HCT116 (cell line): ENCODE results near the gene C22orf42. TPM values are rescaled to one million over a fixed set of nuclear protein-coding genes. Genes with fewer than 3 reads are reported as not detected.

Experiments used
- ATAC-seq: fragments of 200-7000 bp; cut with Tn5 transposase; 2 replicates; pipeline ENCODE4 v1.9.1; 2020; ENCODE audit warnings: mild to moderate bottlenecking, moderate library complexity
- BruUV-seq: library from RNA; stranded (reverse); fragments of 400-500 nt; replicated peaks from 2 replicates; lab custom pipeline; 2021; lab: Mats Ljungman, UMichigan
- CTCF ChIA-PET: fragments of 300-600 bp; sonication (Branson Sonifier 250); formaldehyde crosslinking; loops from one replicate; lab custom pipeline; 2021; ENCODE audit warnings: antibody characterized with exemption; lab: Charles Lee
- POLR2A ChIA-PET: fragments of 300-600, 350-600 bp; sonication (Branson Sonifier 250); formaldehyde crosslinking; loops from one replicate; lab custom pipeline; 2021; ENCODE audit warnings: antibody characterized with exemption; lab: Charles Lee
- RAD21 ChIA-PET, 2 experiments: fragments of 300-600 bp; sonication (Branson Sonifier 250); formaldehyde crosslinking; loops; one replicate each; lab custom pipeline; 2023; ENCODE audit warnings: low total read pairs in 2 of 2; ENCODE audit not compliant: uncharacterized antibody in 2 of 2, unreplicated experiment in 2 of 2, low non-redundant PET in 1 of 2; lab: Charles Lee
- DNase-seq: peaks from one replicate; pipeline ENCODE4 v3.0.0-alpha.2; 2010; ENCODE audit warnings: low read depth, low spot score
- H2AFZ ChIP-seq: fragments of 200-600 bp; shearing (Covaris generic), sonication (generic); 2 replicates; pipeline ENCODE4 v1.6.1; 2017; ENCODE audit warnings: low read depth, mixed run types, mixed read lengths, antibody characterized with exemption, low read length; ENCODE audit not compliant: poor library complexity, severe bottlenecking
- H3K27ac ChIP-seq: 2 replicates; pipeline ENCODE4 v1.5.1; 2012; ENCODE audit warnings: low read depth, low read length
- H3K27me3 ChIP-seq: fragments of 200-600 bp; sonication (generic); 2 replicates; pipeline ENCODE4 v1.6.1; 2016; ENCODE audit warnings: mixed run types, low read length, mixed read lengths; ENCODE audit not compliant: insufficient read depth
- H3K36me3 ChIP-seq, 2 experiments: fragments of 200-500 bp in 1 of 2; fragments of 200-600 bp in 1 of 2; sonication (Bioruptor generic) in 1 of 2; sonication (generic) in 1 of 2; 2 replicates each; pipeline versions ENCODE4 v1.5.1 to v1.6.1; 2014 to 2016; ENCODE audit warnings: low read length in 2 of 2, inconsistent platforms in 1 of 2, mixed read lengths in 1 of 2, mixed run types in 1 of 2; ENCODE audit not compliant: insufficient read depth in 2 of 2, control insufficient read depth in 1 of 2
- H3K4me1 ChIP-seq, 2 experiments: fragments of 200-600 bp in 1 of 2; sonication (generic) in 1 of 2; 2 replicates each; pipeline versions ENCODE4 v1.5.1 to v1.6.1; 2012 to 2017; ENCODE audit warnings: low read length in 2 of 2, inconsistent platforms in 1 of 2, mild to moderate bottlenecking in 1 of 2, mixed read lengths in 1 of 2, mixed run types in 1 of 2, moderate library complexity in 1 of 2; ENCODE audit not compliant: insufficient read depth in 2 of 2, control insufficient read depth in 1 of 2
- H3K4me2 ChIP-seq: fragments of 200-600 bp; sonication (generic); 2 replicates; pipeline ENCODE4 v1.6.1; 2017; ENCODE audit warnings: mixed run types, low read length, mixed read lengths
- H3K4me3 ChIP-seq, 2 experiments: fragments of 200-600 bp in 1 of 2; sonication (generic) in 1 of 2; replicated peaks in 1 of 2; 2 replicates each; pipeline ENCODE4 v1.5.1; 2011 to 2016; ENCODE audit warnings: low read length in 2 of 2, control low read depth in 1 of 2, low read depth in 1 of 2, mild to moderate bottlenecking in 1 of 2, mixed read lengths in 1 of 2, mixed run types in 1 of 2
- H3K79me2 ChIP-seq: fragments of 200-600 bp; sonication (generic); 2 replicates; pipeline ENCODE4 v1.6.1; 2017; ENCODE audit warnings: mild to moderate bottlenecking, mixed run types, low read length, moderate library complexity, mixed read lengths; ENCODE audit not compliant: insufficient read depth
- H3K9ac ChIP-seq: fragments of 200-600 bp; sonication (generic); 2 replicates; pipeline ENCODE4 v1.6.1; 2016; ENCODE audit warnings: low read length, mixed read lengths
- H3K9me2 ChIP-seq: fragments of 200-600 bp; sonication (generic), shearing (Covaris generic); 2 replicates; pipeline ENCODE4 v1.6.1; 2017; ENCODE audit warnings: mixed run types, mild to moderate bottlenecking, moderate library complexity; ENCODE audit not compliant: insufficient read depth
- H3K9me3 ChIP-seq, 2 experiments: fragments of 200-500 bp in 1 of 2; fragments of 200-600 bp in 1 of 2; sonication (Bioruptor generic) in 1 of 2; sonication (generic) in 1 of 2; 2 replicates each; pipeline ENCODE4 v1.6.1; 2014 to 2017; ENCODE audit warnings: low read length in 2 of 2, mixed read lengths in 2 of 2, inconsistent platforms in 1 of 2, low read depth in 1 of 2, mild to moderate bottlenecking in 1 of 2, mixed run types in 1 of 2, moderate library complexity in 1 of 2; ENCODE audit not compliant: control insufficient read depth in 1 of 2, insufficient read depth in 1 of 2
- H4K20me1 ChIP-seq: fragments of 200-600 bp; sonication (generic), shearing (Covaris generic); 2 replicates; pipeline ENCODE4 v1.6.1; 2017; ENCODE audit warnings: mixed run types, mild to moderate bottlenecking, moderate library complexity; ENCODE audit not compliant: insufficient read depth
- CEBPB ChIP-seq: IDR thresholded peaks from 2 replicates; pipeline ENCODE4 v1.6.1; 2012; ENCODE audit warnings: low read depth
- EGR1 ChIP-seq: IDR thresholded peaks from 2 replicates; pipeline ENCODE4 v1.6.1; 2012; ENCODE audit warnings: low read depth
- FOSL1 ChIP-seq: IDR thresholded peaks from 2 replicates; pipeline ENCODE4 v1.6.1; 2012; ENCODE audit warnings: low read depth
- JUND ChIP-seq: IDR thresholded peaks from 2 replicates; pipeline ENCODE4 v1.6.1; 2012
- POLR2A ChIP-seq: IDR thresholded peaks from 2 replicates; pipeline ENCODE4 v1.7.0; 2011; ENCODE audit warnings: borderline replicate concordance; ENCODE audit not compliant: insufficient read depth, insufficient read length; ENCODE audit errors: extremely low read depth
- POLR2AphosphoS5 ChIP-seq: IDR thresholded peaks from 2 replicates; pipeline ENCODE4 v1.6.1; 2011; ENCODE audit warnings: mild to moderate bottlenecking, low read depth, low read length, moderate library complexity
- REST ChIP-seq: IDR thresholded peaks from 2 replicates; pipeline ENCODE4 v1.6.1; 2012; ENCODE audit warnings: low read depth
- SRF ChIP-seq: IDR thresholded peaks from 2 replicates; pipeline ENCODE4 v1.6.1; 2012; ENCODE audit warnings: low read depth
- intact Hi-C: fragments of 100-400 bp; cut with micrococcal nuclease; formaldehyde crosslinking; loops from 2 replicates; pipeline ENCODE4 v1.10.0; 2022
- total RNA-seq: library from RNA; stranded (reverse); gene quantifications from one replicate; pipeline ENCODE4 v1.2.1, GENCODE V29; 2021; ENCODE audit not compliant: unreplicated experiment

C22orf42 gene
- total RNA-seq, 1 experiment from 2014 or later = not detected

- Histone ChIP-seq H3K9ac (no peak overlapping the region), H3K79me2 (no peaks in the 10 kb centered on the region), H3K4me3 (no peak overlapping the region), H3K4me1 (no peaks in the 10 kb centered on the region), H3K9me3 (no peaks in the 10 kb centered on the region), H2AFZ (no peak overlapping the region), H3K27ac (no peak overlapping the region), H3K9me2 (no peaks in the 10 kb centered on the region), H3K36me3 (no peaks in the 10 kb centered on the region), H3K4me2 (no peak overlapping the region), H3K27me3 (peaks cover 6% of the 10 kb centered on the region; the same call in 1 of the 2 replicates), H4K20me1 (no peaks in the 10 kb centered on the region)
- intact Hi-C loops = no loop called here
- ChIA-PET RAD21 (no interaction called here), CTCF (no interaction called here), POLR2A (no interaction called here)
- ATAC-seq (no peak), DNase-seq (no peak)
- TF ChIP-seq FOSL1 (no peak), CEBPB (no peak), SRF (no peak)
- no TSS peak for BruUV-seq
These were observed 38.5 kb downstream of the C22orf42 start for GRCh38 chr22:32120603-32121002.

DNA sequence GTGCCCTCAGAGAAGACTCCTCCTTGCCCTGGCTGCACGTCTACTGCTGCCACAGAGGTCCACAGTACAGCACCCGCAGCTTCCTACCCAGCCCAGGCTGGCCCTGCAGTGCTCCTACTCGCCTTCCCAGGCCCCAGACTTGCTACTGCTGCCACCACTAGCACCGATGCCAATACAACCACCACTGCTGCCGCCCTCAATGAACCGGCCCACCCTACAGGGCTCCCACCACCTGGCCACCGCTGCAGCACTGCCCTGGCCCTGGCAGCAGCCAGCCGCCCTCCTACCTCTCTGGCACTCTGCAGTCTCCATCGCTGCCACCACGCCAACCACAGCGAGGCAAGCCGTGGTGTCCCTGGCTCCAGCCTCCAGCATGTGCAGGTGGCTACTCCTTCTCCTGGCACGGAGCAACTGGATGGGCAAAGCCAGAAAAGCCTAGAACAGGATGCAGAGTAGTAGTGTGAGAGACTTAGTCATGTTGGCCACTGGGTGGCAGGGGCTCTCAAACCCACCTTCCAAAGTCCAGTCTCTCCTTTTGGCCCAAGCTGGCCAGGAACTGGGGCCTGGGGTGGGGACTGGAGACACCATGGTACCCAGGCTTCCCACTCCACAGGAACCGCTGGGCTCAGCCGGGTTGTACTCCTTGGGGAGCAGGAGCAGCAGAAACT lies 39.4 kb downstream of the C22orf42 start:
- no peak for ATAC-seq
- Histone ChIP-seq H2AFZ (no peak overlapping the region), H3K79me2 (no peaks in the 10 kb centered on the region), H4K20me1 (no peaks in the 10 kb centered on the region), H3K4me1 (no peaks in the 10 kb centered on the region), H3K9me2 (no peaks in the 10 kb centered on the region), H3K4me3 (no peak overlapping the region), H3K36me3 (no peaks in the 10 kb centered on the region), H3K9me3 (no peaks in the 10 kb centered on the region), H3K27me3 (peaks cover 13% of the 10 kb centered on the region), H3K27ac (no peak overlapping the region), H3K4me2 (no peak overlapping the region), H3K9ac (no peak overlapping the region)
- no TSS peak for BruUV-seq
- POLR2A ChIA-PET = no interaction called here
- CTCF ChIA-PET = no interaction called here
- RAD21 ChIA-PET = no interaction called here
- intact Hi-C loops = no loop called here
- TF ChIP-seq REST (no peak), EGR1 (no peak), JUND (no peak), POLR2A (no peak), POLR2AphosphoS5 (no peak)
- no peak for DNase-seq
